ENCODE data around the gene TNFRSF4. TPM values are rescaled to one million over a fixed set of nuclear protein-coding genes. Genes with fewer than 3 reads are reported as not detected.
"Not testable (repeated sequence)": the region's sequence is repeated elsewhere in the genome, so short reads cannot be mapped to it uniquely, and the experiment has no call there.

TNFRSF4 gene
- total and polyA plus RNA-seq, 4 donors, result 0.08 to 0.35 (median 0.15) TPM; not detected in 1

GRCh38 chr1:1176931-1177330, 37.0 kb downstream of the TNFRSF4 start:
- H3K9me3 ChIP-seq (ENCODE audit: control insufficient read depth in 4 of 4, low read length in 3 of 4), result no peaks in the 10 kb centered on the region
- no peak overlapping the region for H3K27ac ChIP-seq (ENCODE audit: low read depth in 1 of 2, low read length in 2 of 2)
- no peak for DNase-seq (ENCODE audit: low spot score)
- H3K4me3 ChIP-seq (ENCODE audit: low read depth in 1 of 3, low read length in 3 of 3), result no peak overlapping the region
- no peak for TF ChIP-seq YY1 (IDR thresholded peaks at IDR 0.05)
- TF ChIP-seq SP1 (IDR thresholded peaks at IDR 0.05), result no peak
- no peak for TF ChIP-seq MAX (IDR thresholded peaks at IDR 0.05)
- no peak for TF ChIP-seq GABPA (IDR thresholded peaks at IDR 0.05 in 1 of 2, conservative IDR thresholded peaks at IDR 0.05 in 1 of 2)
- no peak for TF ChIP-seq HNF4A (conservative IDR thresholded peaks at IDR 0.05)
- no peak for TF ChIP-seq ATF3 (IDR thresholded peaks at IDR 0.05)
- TF ChIP-seq ZBTB33 (IDR thresholded peaks at IDR 0.05), result no peak
- no peak for TF ChIP-seq FOXA2 (IDR thresholded peaks at IDR 0.05)
- no peak for TF ChIP-seq CTCF (IDR thresholded peaks at IDR 0.05; ENCODE audit: low read depth, low read length, missing input control)
- no peak for TF ChIP-seq JUND (IDR thresholded peaks at IDR 0.05)
- WGBS, result 73% methylated on average over 7 of the region's 7 CpGs
- H3K4me1 ChIP-seq (ENCODE audit: control insufficient read depth in 4 of 4, insufficient read depth in 4 of 4, low read length in 3 of 4), result no peaks in the 10 kb centered on the region
- peaks cover 0 to 7% (median under 1%) of the 10 kb centered on the region in 4 donors for H3K27me3 ChIP-seq (ENCODE audit: control insufficient read depth in 4 of 4, insufficient read depth in 4 of 4, low read length in 3 of 4)
- no peak overlapping the region for H3K9ac ChIP-seq (ENCODE audit: low read depth in 1 of 2, low read length in 2 of 2)
- no peaks in the 10 kb centered on the region for H3K36me3 ChIP-seq (ENCODE audit: control insufficient read depth in 4 of 4, insufficient read depth in 3 of 4, low read depth in 1 of 4, low read length in 3 of 4)

GRCh38 chr1:1176063-1176761, 37.7 kb downstream of the TNFRSF4 start:
- not testable (repeated sequence) for DNase-seq (ENCODE audit: low spot score); H3K4me1 ChIP-seq (ENCODE audit: control insufficient read depth in 4 of 4, insufficient read depth in 4 of 4, low read length in 3 of 4); H3K36me3 ChIP-seq (ENCODE audit: control insufficient read depth in 4 of 4, insufficient read depth in 3 of 4, low read depth in 1 of 4, low read length in 3 of 4); H3K4me3 ChIP-seq (ENCODE audit: low read depth in 1 of 3, low read length in 3 of 3); H3K27me3 ChIP-seq (ENCODE audit: control insufficient read depth in 4 of 4, insufficient read depth in 4 of 4, low read length in 3 of 4); H3K27ac ChIP-seq (ENCODE audit: low read depth in 1 of 2, low read length in 2 of 2); H3K9me3 ChIP-seq (ENCODE audit: control insufficient read depth in 4 of 4, low read length in 3 of 4); H3K9ac ChIP-seq (ENCODE audit: low read depth in 1 of 2, low read length in 2 of 2)
- WGBS, result 43% methylated on average over 22 of the region's 22 CpGs

GRCh38 chr1:1175221-1176062, 38.5 kb downstream of the TNFRSF4 start:
- no peak for DNase-seq (ENCODE audit: low spot score)
- TF ChIP-seq GABPA (IDR thresholded peaks at IDR 0.05 in 1 of 2, conservative IDR thresholded peaks at IDR 0.05 in 1 of 2) (no peak), MAX (IDR thresholded peaks at IDR 0.05) (no peak), NR2F2 (IDR thresholded peaks at IDR 0.05) (no peak), HNF4G (IDR thresholded peaks at IDR 0.05) (no peak), RXRA (IDR thresholded peaks at IDR 0.05) (no peak), SP1 (IDR thresholded peaks at IDR 0.05) (no peak), TAF1 (conservative IDR thresholded peaks at IDR 0.05) (no peak), RAD21 (IDR thresholded peaks at IDR 0.05) (no peak), ATF3 (IDR thresholded peaks at IDR 0.05) (no peak), EGR1 (IDR thresholded peaks at IDR 0.05; ENCODE audit: low read depth in 2 of 2) (no peak), JUND (IDR thresholded peaks at IDR 0.05) (no peak), ZBTB33 (IDR thresholded peaks at IDR 0.05) (no peak)
- peaks cover 0 to 13% (median under 1%) of the 10 kb centered on the region in 4 donors for H3K27me3 ChIP-seq (ENCODE audit: control insufficient read depth in 4 of 4, insufficient read depth in 4 of 4, low read length in 3 of 4)
- no peak overlapping the region for H3K4me3 ChIP-seq (ENCODE audit: low read depth in 1 of 3, low read length in 3 of 3)
- no peak overlapping the region for H3K9ac ChIP-seq (ENCODE audit: low read depth in 1 of 2, low read length in 2 of 2)
- no peaks in the 10 kb centered on the region for H3K9me3 ChIP-seq (ENCODE audit: control insufficient read depth in 4 of 4, low read length in 3 of 4)
- no peaks in the 10 kb centered on the region for H3K4me1 ChIP-seq (ENCODE audit: control insufficient read depth in 4 of 4, insufficient read depth in 4 of 4, low read length in 3 of 4)
- WGBS, result 88% methylated on average over 29 of the region's 29 CpGs
- no peak overlapping the region for H3K27ac ChIP-seq (ENCODE audit: low read depth in 1 of 2, low read length in 2 of 2)
- no peaks in the 10 kb centered on the region for H3K36me3 ChIP-seq (ENCODE audit: control insufficient read depth in 4 of 4, insufficient read depth in 3 of 4, low read depth in 1 of 4, low read length in 3 of 4)
